Measurements from ENCODE around the gene KCNK3. TPM values are rescaled to one million over a fixed set of nuclear protein-coding genes. Genes with fewer than 3 reads are reported as not detected.

Gene KCNK3
- total RNA-seq, 1 experiment from 2014 or later = 32.8 TPM

- Histone ChIP-seq H3K4me1 (ENCODE audit: control insufficient read depth, insufficient read depth, low read length) (peaks cover 6% of the 10 kb centered on the region), H3K4me3 (ENCODE audit: low read depth in 2 of 2, low read length in 2 of 2) (no peak overlapping the region), H3K36me3 (ENCODE audit: control insufficient read depth, insufficient read depth, low read length) (no peaks in the 10 kb centered on the region), H3K27ac (ENCODE audit: low read length) (no peak overlapping the region), H3K9me3 (ENCODE audit: control insufficient read depth, insufficient read depth, low read depth, low read length) (no peaks in the 10 kb centered on the region), H3K27me3 (ENCODE audit: control insufficient read depth, insufficient read depth, low read length) (peaks cover 10% of the 10 kb centered on the region; the same call in 1 of the 2 replicates)
- intact Hi-C loops (cut with micrococcal nuclease; ENCODE audit: unreplicated experiment) = no loop called here
- TF ChIP-seq CTCF (IDR thresholded peaks at IDR 0.05) = no peak
- no peak for TF ChIP-seq POLR2AphosphoS5 (IDR thresholded peaks at IDR 0.05; ENCODE audit: low read depth, low read length)
- TF ChIP-seq SIN3A (IDR thresholded peaks at IDR 0.05; ENCODE audit: borderline replicate concordance, insufficient read depth, low read depth, low read length) = no peak
- no peak for TF ChIP-seq REST (IDR thresholded peaks at IDR 0.05; ENCODE audit: insufficient read depth in 1 of 2, low read depth in 2 of 2, low read length in 1 of 2)
- TF ChIP-seq TCF7L2 (IDR thresholded peaks at IDR 0.05; ENCODE audit: low read depth, low read length) = no peak
- in situ Hi-C loops (cut with HindIII; ENCODE audit: low pct_unique_long_range_greater_than_20kb, low sequenced_read_pairs) = no loop called here
- CTCF ChIA-PET = no interaction called here
- POLR2A ChIA-PET = interaction anchor here (0.5 kb wide), 1 partner anchor 38 kb away, joined by 4 read pairs; no protein-coding TSS in a partner anchor
- DNase-seq (ENCODE audit: low read depth, low spot score) = peak; percentile 77
- BruUV-seq (replicated peaks) = no TSS peak
- ATAC-seq = peak; percentile 63
Observed at GRCh38 chr2:26696351-26696816, 3.9 kb downstream of the KCNK3 start.

- Histone ChIP-seq H3K27ac (ENCODE audit: low read length) (no peak overlapping the region), H3K4me1 (ENCODE audit: control insufficient read depth, insufficient read depth, low read length) (peaks cover 6% of the 10 kb centered on the region), H3K27me3 (ENCODE audit: control insufficient read depth, insufficient read depth, low read length) (peaks cover 4% of the 10 kb centered on the region; the same call in 1 of the 2 replicates), H3K9me3 (ENCODE audit: control insufficient read depth, insufficient read depth, low read depth, low read length) (no peaks in the 10 kb centered on the region), H3K4me3 (ENCODE audit: low read depth in 2 of 2, low read length in 2 of 2) (no peak overlapping the region), H3K36me3 (ENCODE audit: control insufficient read depth, insufficient read depth, low read length) (no peaks in the 10 kb centered on the region)
- DNase-seq (ENCODE audit: low read depth, low spot score) = no peak
- no peak for TF ChIP-seq SIN3A (IDR thresholded peaks at IDR 0.05; ENCODE audit: borderline replicate concordance, insufficient read depth, low read depth, low read length)
- TF ChIP-seq CTCF (IDR thresholded peaks at IDR 0.05) = no peak
- no peak for TF ChIP-seq POLR2AphosphoS5 (IDR thresholded peaks at IDR 0.05; ENCODE audit: low read depth, low read length)
- no peak for TF ChIP-seq TCF7L2 (IDR thresholded peaks at IDR 0.05; ENCODE audit: low read depth, low read length)
- TF ChIP-seq REST (IDR thresholded peaks at IDR 0.05; ENCODE audit: insufficient read depth in 1 of 2, low read depth in 2 of 2, low read length in 1 of 2) = no peak
- POLR2A ChIA-PET = no interaction called here
- no TSS peak for BruUV-seq (replicated peaks)
- intact Hi-C loops (cut with micrococcal nuclease; ENCODE audit: unreplicated experiment) = no loop called here
- ATAC-seq = no peak
- in situ Hi-C loops (cut with HindIII; ENCODE audit: low pct_unique_long_range_greater_than_20kb, low sequenced_read_pairs) = no loop called here
- CTCF ChIA-PET = no interaction called here
Observed at GRCh38 chr2:26697425-26697824, 4.9 kb downstream of the KCNK3 start.
